ENCODE data around the gene ZBTB43.
A peak's percentile ranks its signal among the peaks of the same experiment; 100 is the strongest.
"Not testable (repeated sequence)": the region's sequence is repeated elsewhere in the genome, so short reads cannot be mapped to it uniquely, and the experiment has no call there.

Gene ZBTB43, protein sequence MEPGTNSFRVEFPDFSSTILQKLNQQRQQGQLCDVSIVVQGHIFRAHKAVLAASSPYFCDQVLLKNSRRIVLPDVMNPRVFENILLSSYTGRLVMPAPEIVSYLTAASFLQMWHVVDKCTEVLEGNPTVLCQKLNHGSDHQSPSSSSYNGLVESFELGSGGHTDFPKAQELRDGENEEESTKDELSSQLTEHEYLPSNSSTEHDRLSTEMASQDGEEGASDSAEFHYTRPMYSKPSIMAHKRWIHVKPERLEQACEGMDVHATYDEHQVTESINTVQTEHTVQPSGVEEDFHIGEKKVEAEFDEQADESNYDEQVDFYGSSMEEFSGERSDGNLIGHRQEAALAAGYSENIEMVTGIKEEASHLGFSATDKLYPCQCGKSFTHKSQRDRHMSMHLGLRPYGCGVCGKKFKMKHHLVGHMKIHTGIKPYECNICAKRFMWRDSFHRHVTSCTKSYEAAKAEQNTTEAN

DNA sequence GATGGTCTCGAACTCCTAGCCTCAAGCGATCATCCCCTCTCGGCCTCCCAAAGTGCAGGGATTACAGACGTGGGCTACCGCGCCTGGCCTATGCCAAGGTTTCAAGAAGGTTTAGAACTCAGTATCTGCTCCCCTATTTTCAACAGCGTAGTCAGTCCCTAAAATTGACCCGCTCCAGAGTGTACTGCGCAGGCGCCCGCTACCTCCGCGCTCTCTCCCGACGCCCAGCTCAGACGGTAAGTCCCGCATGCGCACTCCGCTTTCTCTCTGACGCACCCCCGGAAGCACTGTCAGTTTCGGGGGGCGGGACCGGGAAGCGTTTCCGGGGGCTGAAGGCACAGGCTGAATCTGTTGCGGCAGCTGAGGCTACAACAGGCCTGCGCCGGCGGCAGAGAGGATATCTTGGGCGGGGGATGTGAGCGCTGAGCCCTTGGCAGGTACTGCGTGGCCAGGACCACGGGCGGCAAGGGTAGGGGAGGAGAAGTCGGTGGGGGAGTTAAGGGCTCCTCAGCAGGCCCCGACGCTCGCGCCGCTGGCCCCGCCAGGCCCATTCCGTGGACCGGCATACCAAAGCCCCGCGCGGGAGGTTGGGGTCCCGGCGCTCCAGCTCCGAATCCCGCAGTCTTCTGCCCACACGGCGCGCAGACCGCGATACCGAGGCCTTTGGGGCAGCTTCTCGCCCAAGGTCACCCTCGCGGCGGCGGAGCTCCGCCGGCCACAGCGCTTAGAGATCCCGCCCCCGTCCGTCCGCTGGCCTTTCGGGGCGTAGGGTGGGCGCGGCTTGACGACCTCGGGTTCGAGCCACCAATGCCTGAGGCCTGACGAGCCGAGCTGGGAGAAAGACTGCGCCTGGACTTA lies at the start of gene ZBTB43:
Gene ZBTB43, plus strand, starts transcription at position 345 of the 858 bp plus-strand sequence. CDS start 27,470 bp downstream, outside the sequence.
- DNase-seq, result peak; percentile 99

DNA sequence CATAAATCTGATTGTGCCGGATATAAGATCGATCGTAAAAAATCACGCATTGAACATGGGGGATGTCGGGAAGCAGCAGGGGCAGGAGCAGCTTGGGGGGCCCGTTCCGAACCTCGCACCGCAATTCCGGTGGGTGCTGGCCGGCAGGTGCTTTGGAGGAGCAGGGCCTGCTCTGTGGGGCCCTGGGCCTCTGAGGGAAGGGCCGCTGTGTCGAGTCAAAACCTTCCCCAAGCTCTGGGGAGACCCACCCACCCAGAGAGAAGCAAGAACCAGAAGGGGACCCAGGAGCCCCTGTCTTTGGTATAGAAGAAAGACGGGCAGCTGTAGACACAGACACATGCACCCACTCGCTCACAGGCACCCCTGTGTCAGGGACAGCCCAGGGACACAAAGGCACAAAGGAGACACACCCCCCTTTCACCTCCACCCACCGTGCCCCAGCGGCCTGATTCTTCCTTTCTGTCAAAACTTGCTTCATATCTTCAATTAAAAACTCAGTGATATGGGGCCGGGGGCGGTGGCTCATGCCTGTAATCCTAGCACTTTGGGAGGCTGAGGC lies 49.4 kb upstream of the ZBTB43 start:
- no peak for DNase-seq

DNA sequence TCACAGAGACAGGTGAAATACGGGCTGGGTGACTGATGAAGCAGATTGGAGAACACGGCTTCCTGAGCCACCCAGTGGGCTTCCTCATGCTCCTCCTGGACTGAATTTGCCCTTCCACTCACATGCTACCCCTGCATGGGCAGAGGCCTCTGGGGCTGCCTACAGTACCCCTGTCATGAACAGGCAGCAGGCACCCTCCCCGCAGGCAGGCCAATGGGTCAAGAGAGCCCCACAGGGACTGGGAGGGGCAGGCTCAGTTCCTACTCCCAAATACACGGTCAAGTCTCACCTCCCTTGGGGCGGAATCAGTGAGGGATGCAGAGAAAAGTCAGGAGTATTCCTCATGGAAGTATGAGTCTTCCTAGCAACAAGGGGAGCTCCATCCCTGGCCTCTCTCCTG lies 48.6 kb upstream of the ZBTB43 start:
- DNase-seq, result no peak

- DNase-seq, result no peak
Measured at GRCh38 chr9:126756876-126757415, 47.9 kb upstream of the ZBTB43 start.

GRCh38 chr9:126758916-126759585 lies 45.8 kb upstream of the ZBTB43 start:
- DNase-seq, result no peak

DNA sequence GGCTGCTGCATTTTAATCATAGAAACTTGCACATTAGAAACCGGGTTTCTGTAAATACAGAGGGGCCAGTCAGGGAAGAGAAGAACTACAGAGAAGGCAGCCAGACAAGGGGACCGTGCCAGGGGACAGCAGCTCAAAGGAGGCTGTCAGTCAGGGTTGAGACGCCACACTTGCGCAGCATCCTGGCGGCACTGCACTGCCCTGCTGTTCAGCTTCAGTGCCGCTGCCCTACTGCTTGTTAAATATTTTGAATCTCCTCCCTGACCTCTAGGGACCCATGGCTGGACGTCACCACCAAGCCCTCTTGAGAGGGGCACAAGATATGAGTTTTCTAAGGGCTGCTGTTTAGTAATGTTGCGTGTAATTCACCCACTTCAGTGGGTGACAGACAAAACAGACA lies 43.6 kb upstream of the ZBTB43 start:
- DNase-seq, result no peak

- DNase-seq, result no peak
Measured at GRCh38 chr9:126763130-126763764, 41.6 kb upstream of the ZBTB43 start.

- peak; percentile 18 for DNase-seq
Measured at GRCh38 chr9:126773004-126773607, 31.7 kb upstream of the ZBTB43 start.

DNA sequence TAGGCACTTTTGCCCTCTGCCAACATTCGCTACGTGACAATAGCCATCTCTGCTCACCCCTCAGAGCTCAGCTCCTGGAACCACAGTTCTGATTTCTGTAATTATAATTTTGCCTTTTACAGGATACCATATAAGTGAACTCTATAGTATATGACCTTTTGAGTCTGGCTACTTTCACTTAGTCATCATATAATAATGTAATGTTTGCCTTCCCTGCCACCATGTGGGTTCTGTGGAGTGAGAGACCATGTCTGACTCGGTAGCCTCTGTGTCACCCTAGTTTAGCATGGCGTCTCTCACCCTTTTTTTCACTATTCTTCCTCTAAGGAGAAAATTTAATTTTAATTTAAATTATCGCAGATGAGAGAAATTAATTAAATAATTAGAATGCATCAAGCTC lies 28.9 kb upstream of the ZBTB43 start:
- DNase-seq, result no peak

DNA sequence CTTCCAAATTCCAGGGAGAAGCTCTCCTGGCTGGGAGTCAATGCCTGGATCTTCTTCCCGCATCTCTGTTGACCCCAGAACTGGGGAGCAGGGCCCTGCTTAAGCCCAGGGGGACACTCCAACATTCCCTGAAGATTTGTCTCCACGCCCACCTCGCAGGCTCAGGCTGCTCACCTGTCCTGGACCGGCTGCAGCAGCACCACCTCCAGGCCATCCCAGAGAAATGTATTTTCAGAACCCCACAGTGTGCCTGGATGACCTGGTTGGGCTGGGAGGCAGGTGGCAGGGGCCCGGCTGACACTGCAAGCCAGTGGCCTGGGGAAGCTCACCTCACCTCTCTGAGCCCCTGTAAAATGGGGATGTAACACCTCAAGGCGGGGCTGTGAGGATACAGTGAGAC lies 27.1 kb upstream of the ZBTB43 start:
- DNase-seq, result peak; percentile 15

- no peak for DNase-seq
Measured at GRCh38 chr9:126778141-126778540, 26.7 kb upstream of the ZBTB43 start.

- not testable (repeated sequence) for DNase-seq
Measured at GRCh38 chr9:126778696-126779095, 26.1 kb upstream of the ZBTB43 start.

GRCh38 chr9:126781186-126782052 lies 23.4 kb upstream of the ZBTB43 start:
- peak; percentile 84 for DNase-seq

GRCh38 chr9:126782053-126782388 lies 22.8 kb upstream of the ZBTB43 start:
- DNase-seq, result no peak

DNA sequence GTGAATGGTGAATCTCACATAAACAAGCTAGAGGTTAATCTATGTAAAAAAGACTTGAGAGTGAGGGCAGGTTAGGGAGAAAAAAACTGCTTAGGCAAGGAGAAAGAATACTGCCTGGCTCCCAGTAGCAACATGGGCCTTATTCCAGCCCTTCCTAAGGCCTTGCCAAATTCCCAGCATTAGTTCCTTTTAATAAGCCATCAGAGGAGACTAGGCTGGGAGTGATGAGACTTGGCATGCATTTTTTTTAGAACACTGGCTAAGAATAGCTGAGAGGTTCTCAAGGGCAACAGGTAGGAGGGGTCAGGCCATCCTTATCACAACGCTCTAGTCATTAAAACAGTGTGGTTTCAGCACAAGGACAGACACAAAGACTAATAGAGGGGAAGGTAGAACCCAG lies 20.9 kb upstream of the ZBTB43 start:
- no peak for DNase-seq

GRCh38 chr9:126784401-126784800 lies 20.4 kb upstream of the ZBTB43 start:
- DNase-seq, result no peak

DNA sequence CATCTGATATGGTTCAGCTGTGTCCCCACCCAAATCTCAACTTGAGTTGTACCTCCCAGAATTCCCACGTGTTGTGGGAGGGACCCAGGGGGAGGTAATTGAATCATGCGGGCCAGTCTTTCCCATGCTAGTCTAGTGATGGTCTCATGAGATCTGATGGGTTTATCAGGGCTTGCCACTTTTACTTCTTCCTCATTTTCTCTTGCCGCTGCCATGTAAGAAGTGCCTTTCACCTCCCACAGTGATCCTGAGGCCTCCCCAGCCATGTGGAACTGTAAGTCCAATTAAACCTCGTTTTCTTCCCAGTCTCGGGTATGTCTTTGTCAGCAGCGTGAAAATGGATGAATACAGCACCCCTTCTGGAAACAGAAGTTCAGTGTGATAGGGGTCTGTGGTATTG lies 20.0 kb upstream of the ZBTB43 start:
- DNase-seq, result not testable (repeated sequence)

GRCh38 chr9:126788046-126788445 lies 16.8 kb upstream of the ZBTB43 start:
- no peak for DNase-seq

- DNase-seq, result no peak
Measured at GRCh38 chr9:126788634-126789349, 16.0 kb upstream of the ZBTB43 start.

DNA sequence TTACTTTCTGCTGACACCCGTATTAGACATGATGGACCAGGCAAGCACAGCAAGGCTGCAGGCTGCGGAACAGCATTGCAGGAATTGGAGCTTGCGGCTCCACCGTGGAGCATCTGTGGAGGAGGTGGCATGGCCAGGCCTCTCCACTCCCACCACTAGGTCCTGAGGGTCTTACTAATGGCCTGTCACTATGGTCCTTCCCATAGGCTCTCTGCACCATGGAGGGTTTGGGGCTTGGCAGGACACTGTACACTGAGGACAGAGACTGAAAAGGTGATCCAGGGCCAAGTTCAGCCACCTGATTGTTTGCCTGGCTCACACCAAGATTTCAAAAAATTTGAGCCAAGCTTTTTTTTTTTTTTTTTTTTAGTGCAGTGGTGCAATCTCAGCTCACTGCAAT lies 14.3 kb upstream of the ZBTB43 start:
- no peak for DNase-seq
